NCI-H2227 (cell line): ENCODE data around the gene DCST2.
"Not testable (repeated sequence)": the region's sequence is repeated elsewhere in the genome, so short reads cannot be mapped to it uniquely, and the experiment has no call there.

ENCODE experiments used
- DNase-seq: peaks from one replicate; lab custom pipeline; 2025; ENCODE audit not compliant: unreplicated experiment; lab: John Stamatoyannopoulos, UW

The DCST2 gene

DNA sequence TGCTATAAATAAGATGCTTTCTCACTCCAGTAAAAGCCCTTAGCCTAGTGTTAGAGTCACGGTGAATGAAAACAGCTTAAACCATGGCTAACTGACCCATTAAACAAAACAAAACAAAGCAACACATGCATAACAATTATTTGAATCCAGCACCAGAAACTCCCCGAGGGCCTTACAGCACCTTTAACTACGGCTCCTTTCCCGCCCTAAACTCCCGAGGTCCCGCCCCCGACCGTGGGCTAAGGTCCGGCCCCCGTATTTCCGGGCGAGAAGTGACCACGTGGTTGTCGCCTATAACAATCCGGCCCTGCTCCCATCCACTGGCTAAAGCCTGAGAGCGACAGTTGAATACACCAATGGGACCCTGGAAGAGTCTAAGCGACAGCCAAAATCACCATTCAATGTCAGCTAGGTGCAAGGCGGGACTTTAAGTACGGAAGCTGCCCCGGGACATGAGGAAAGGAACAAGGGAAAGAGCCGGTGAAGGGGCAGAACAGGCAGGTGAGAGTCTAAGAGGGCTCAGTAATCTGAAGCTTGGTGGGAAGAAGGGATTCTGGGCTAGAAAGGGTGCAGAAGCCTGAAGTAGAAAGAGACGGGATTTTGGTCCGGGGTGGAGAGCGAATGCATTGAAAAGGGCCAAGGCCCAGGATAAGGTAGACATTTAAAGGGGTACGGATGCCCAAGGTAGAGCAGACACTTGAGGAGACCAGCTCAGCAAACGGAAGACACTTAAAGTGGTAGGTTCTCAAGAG, 50.5 kb downstream of the DCST2 start, which contains the start of gene FLAD1:
TSS of gene FLAD1 (plus strand) at position 448 of the 752 bp plus-strand sequence. CDS start 351 bp downstream, outside the sequence.
- peak; percentile 99 for DNase-seq

DNA sequence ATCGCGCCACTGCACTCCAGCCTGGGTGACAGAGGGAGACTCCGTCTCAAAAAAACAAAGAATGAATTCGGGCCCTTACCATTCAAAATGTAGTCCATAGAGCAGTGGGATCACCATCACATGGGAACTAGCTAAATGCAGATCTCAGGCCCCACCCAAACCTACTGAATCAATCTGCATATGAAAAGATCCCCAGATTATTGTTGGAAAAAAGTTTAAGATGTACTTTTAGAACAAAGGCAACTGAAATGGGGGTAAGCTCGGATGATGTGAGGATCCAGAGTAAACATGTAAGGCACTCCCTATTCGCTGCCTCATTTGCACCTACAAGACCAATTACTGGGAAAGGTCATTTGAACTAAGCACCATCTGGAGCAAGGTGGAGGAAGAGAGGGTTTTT, 51.2 kb downstream of the DCST2 start:
- DNase-seq = no peak

DNA sequence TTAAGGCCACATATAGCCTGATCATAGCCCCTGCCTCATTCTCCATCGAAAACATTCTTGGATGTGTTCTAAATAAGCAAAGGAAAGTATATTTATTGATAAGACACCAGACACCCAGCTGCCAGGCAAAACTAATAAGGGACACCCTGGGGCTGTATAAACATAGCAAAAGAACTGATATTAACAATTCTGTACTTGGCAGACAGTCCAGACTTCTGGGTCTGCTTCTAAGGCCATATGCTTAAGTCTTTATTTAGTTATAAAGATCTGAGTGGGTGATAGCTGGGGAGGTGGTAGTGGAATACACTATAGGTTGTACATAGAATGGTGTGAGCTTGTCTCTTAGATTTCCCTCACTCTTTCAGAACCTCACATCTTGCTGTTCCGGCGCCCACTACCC, 55.2 kb downstream of the DCST2 start:
- DNase-seq = no peak

DNA sequence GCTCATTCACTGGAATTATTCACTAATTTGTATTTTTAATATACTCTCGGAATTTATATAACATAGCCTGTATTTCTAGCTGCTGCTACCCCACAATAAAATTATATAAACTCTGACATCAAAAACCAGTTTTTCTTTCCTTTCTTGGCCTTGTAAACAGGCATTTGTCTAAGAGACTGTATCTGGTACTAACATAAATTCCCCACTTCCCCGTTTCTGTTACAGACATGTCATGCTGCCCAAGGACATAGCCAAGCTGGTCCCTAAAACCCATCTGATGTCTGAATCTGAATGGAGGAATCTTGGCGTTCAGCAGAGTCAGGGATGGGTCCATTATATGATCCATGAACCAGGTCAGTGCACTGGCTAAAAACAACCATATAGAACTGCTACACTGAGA, 55.8 kb downstream of the DCST2 start:
- DNase-seq = not testable (repeated sequence)

DNA sequence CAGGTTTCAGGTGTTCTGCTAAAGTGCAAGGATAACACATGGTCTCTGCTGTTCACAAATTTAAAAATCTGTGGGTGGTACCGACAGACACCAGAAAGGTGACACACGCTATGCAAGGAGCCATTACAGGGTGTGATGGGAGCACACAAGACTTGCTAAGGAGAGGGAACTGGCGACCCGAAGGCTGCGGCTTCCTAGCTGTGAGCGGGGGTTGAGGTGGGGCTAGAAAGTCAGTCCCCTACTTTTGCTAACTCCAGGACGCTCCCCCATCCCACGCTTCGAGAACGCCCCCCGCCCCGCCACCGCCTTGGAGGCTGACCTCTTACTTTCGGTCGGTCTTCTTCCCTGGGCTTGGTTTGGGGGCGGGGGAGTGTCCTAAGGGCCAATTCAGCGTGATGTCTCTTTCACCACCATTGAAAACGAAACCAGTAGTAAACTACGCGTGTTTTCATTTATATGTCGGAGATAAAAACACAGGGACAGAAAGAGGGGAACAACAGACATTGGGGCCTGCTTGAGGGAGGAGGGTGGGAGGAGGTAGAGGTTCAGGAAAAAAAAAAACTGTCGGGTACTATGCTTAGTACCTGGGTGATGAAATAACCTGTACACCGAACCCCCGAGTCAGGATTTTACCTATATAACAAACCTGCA, 58.0 kb downstream of the DCST2 start:
- peak; percentile 26 for DNase-seq

DNA sequence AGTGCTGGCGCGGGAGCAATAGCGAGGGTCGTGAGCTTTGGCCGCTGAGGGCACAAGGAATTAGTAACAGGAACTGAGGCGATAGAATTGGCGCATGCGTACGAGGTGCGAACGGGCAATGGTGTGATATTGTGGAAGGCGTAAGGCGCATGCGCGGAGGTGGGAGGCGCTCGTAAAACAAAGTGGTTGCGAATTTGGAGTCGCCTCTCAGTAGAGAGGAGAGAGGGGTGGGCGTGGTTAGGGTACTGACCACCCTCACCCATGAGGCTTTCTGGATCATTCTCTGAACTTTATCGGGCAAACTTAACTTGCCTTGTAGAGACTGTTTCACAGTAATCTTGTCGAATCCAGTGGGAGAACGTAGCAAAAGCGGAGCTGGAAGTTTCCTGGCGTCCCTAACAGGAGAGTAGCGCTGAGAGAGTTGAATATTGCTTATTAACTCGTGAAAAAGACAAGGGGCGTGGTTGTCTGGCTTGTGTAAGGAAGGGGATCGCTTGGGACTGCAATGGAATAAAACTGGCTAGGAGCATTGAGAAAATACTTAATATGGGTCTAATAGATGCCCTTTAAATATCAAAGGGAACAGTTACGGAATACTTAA, 58.7 kb downstream of the DCST2 start:
- peak; percentile 96 for DNase-seq

DNA sequence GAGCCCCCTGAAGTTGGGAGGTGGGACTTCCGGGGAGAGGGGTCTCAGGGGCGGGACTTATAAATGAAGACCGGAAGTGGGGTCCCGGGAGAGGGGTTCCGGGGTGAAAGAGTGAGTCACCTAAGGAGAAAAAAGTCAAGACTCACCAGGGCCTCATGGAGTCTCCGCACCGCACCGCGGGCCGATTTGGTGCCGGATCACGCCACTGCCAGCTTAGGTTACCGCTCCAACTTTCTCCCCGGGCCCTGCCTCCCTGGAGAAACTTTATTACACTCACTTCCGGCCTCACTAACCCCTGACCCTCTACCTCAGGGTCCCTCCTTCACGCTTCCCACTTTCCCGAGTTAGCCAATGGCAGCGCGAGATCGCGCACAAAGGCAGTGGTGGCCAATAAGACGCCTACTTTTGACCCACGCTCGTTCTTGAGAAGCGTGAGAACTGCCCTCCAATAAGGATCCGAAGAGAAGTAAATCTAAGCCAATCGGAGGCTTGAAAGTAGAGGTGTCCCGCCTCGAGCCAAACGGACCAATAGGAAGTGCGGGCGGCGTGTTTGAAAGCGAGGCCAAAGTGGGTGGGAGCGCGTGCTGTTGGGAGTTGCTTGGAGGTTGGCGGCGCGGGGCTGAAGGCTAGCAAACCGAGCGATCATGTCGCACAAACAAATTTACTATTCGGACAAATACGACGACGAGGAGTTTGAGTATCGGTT, 59.3 kb downstream of the DCST2 start, which contains the start of gene CKS1B:
TSS of gene CKS1B (plus strand) at position 580 of the 706 bp plus-strand sequence. CDS start at position 645, 65 bp downstream.
- peak; percentile 100 for DNase-seq

DNA sequence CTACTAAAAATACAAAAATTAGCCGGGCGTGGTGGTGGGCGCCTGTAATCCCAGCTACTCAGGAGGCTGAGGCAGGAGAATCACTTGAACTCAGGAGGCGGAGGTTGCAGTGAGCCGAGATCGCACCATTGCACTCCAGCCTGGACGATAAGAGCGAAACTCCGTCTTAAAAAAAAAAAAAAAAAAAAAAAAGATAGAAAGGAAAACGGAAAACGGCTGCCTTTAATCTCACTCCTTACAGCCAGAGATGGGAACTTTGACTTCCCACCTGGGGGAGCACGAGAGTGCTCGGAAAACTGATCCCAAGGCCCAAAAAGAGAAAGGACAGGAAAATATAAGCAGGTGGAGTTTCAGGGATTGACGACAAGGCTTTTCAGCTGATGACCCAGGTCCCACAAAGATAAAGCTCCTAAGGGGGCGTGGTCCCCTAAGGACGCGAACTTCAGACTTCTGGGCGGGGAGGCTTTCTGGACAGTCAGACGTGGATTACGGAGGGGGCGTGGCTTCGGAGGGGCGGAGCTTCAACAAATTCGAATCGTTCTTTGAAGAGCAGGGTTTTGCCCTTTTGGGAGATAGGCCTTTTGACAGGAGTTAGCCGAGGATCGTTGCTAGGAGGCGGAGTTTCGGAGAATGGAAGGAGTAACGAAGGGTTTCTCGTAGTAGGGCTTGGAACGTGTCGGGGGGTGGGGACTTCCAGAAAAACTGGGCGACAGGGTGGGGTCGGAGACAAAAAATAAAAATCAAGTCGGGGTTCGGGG, 60.1 kb downstream of the DCST2 start:
- peak; percentile 93 for DNase-seq

DNA sequence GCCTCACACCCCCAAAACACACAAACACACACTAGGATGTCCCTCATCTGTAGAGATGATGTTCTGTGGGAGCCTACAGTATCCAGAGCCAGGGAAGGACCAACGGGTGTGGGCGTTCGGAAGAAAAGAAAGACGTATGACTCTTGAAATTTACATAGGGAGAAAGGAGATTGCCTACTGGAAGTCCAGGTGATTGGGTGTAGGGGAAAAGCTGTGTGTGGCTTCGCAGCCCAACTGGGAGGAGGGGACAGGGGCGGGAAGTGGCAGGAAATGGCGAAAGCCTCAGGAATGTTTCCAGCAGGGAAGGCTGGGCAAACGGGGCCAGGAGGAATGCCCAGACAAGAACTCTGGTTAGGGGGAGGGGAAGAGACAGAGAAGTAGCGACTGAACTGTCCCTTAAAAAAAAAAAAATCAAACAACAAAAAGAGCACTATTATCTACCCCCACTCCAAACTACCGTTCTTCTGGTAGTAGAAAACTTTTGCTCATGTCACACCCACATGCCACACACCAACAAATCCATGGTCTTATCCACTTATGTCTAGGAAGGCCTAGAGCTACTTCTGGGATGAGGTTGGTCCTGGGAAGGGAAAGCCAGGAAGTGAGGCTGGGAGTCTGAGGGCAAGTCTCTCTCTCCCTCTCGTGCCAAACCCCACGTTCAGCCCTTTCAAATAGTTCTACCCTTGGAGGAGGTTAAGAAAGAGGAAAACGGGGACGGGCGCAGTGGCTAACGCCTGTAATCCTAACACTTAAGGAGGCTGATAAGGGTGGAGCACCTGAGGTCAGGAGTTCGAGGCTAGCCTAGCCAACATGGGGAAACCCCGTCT, 60.9 kb downstream of the DCST2 start:
- peak; percentile 62 for DNase-seq

DNA sequence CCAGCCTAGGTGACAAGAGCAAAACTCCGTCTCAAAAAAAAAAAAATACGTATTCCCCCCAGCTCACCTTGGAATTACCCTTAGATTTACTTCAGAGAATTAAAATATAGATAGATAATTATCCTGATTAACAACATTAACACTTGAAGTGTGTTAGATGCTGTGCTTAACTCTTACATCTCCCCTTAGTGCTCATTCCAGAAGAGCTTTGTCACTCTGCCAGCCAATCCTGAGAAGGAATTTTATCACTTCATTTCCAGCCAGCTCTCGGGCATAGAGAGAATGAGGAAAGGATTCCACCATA, 61.4 kb downstream of the DCST2 start:
- no peak for DNase-seq

DNA sequence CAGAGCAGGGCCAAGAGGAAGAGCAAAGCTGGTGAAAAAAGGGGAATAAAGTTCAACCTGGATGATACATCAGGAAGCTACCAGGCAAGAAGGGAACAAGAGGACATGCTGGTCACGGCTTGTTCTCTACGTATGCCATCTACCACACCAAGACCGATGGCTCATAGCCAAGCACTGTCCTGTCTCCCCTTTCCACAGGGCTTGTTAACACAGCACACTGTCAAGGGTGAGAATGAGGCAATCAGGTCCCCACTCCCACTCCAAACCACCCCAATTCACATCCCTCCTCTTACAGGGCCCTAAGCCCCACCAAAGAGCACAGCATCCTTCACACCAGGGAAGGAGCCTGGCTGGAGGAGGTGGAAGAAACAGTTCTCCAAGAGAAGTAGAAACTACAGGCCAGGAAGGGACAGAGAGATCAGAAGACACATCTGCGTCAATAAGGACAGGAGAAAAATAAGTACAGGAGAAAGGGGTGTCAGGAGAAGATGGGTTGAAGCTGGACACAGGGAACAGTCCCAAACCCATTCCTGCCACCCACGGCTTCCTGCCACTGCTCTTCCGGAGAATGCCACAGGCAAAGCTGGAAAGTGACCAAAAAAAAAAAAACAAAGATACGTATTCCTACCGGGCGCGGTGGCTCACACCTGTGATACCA, 62.1 kb downstream of the DCST2 start:
- no peak for DNase-seq

DNA sequence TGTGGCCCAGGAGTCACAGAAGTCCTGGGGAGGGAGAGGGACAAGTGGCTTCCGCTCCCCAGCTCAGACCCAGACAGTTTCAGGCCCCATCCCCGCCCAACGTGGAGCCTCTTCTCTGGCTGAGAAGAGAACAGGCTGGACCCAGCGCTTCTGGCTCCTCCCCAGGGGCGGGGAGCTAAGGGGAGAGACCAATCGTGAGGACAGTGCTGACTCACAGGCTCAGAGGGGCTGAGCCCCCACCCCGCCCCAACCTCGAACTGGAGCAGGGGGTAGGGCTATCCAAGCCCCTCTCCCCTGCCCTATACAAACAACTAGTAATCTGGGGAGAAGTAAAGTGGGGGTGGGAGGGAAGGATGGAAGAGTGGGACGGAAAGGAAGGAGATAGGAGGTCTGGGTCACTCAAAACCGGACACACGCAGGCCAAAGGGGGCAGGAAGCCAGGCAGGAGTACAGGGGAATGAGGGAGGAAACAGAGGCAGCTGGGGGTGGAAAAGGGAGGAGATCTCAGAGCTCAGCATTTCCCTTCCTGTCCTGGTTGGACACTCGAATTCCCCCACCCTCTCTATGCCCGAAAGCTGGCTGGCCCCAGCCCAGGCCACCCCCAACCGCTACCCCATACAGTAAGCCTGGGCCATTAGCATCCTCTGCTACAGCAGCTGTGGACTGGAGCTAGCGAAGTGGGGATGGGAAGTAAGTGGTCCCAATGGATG, 62.8 kb downstream of the DCST2 start, which contains the start of gene SHC1:
TSS of gene SHC1 (minus strand) at position 117 of the 710 bp plus-strand sequence. CDS start 221 bp downstream, outside the sequence.
- DNase-seq = peak; percentile 95

DNA sequence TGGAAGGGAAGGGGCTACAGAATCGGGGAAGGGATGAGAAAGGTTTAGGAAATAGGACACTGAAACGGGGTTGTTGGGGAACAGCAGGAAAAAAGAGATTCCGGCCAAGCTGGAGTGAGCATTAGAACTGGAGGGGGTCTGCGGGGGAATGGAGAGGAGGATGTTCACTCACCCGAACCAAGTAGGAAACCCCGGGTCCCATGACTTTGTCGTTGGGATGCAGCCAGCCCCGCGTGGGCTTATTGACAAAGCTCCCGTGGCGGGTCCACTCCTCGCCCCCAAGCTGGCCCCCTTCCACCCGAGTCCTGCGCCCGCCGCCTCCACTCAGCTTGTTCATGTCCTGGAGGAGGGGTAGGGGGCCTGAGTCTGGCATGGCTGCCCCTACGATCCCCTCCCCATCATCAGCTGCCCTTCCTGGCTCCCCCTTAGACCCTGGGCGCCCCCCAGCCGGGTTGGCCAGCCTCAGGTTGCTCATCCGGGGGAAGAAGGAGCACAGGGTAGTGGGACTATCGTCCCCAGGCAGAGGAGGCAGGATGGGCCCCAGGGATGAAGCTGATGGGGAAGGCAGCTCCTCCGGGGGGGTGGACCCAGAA, 63.6 kb downstream of the DCST2 start:
- no peak for DNase-seq

DNA sequence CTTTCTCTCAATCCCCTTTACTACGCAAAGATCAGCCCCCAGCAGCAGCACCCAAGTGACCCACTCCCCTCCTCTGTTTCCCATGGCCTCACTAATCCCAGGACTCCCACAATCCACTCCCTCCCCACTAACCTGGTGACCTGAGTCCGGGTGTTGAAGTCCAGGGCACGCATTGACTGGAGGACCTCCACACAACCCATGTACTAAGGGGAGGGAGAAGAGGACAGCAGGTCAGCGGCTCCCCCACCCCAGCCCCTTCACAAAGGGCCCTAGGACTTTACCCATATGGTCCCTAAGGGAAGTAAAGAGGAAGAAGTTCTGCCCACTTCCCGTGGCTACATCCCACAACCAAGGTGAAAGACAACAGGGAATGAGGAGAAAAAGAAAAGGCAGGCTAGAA, 64.3 kb downstream of the DCST2 start:
- DNase-seq = no peak

DNA sequence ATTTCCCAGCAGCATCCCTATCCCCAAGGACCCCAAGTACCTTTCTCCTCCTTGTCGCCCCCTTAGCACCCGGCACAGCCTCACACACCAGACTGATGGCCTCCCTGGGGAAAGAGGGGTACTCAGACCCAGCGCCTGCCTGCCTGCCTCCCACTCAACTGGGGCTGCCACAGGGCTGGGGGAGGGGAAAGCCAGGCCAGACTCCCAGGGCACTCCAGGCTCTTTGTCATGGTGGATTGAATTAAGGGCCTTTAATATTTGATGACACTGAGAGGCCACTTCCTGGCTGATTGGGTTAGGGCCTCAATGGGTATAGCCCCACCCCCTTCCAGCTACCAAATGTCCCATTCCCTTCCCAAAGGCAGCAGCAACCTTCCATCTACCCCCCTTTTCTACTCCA, 64.8 kb downstream of the DCST2 start:
- no peak for DNase-seq
